ELR (cell line): ENCODE data around the gene DNAJC6.

Experiments
- DNase-seq: peaks from one replicate; pipeline ENCODE4 v3.0.0-alpha.2; 2015; ENCODE audit warnings: low read depth

Gene DNAJC6

DNA sequence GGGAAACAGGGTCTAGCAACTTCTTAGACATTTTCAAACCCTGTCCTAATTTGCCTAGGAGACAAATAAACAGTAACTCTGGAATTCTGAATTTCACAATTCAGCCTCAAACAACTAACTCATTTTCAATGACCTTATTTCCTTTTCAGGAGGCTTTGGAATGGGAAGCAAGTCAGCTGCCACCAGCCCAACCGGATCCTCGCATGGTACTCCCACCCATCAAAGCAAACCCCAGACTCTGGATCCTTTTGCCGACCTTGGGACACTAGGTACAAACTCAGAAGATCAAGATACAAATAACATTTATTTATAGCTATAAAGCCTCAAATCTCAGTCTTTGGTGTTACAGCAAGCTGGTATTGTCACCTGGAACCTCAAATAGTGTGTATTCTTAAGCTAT lies 92.3 kb downstream of the DNAJC6 start:
- DNase-seq = no peak

DNA sequence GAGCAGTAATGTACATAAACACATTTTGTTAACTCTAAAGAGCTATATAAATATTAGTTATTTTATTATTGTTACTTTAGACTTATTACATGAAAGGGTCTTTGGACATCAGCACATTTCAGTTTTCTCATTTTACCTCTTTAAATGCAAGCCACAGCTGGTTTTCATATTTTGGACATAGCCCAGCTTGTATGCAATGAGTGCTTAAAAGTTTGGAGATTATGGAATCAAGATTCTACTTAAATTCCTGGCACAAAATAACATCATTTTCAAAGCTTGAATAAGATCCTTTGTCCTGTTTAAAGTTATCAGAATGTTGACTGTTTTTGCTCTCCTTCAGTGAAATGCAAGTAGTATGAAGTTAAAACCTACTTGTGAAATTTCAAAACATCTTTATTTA lies 95.6 kb downstream of the DNAJC6 start:
- no peak for DNase-seq

DNA sequence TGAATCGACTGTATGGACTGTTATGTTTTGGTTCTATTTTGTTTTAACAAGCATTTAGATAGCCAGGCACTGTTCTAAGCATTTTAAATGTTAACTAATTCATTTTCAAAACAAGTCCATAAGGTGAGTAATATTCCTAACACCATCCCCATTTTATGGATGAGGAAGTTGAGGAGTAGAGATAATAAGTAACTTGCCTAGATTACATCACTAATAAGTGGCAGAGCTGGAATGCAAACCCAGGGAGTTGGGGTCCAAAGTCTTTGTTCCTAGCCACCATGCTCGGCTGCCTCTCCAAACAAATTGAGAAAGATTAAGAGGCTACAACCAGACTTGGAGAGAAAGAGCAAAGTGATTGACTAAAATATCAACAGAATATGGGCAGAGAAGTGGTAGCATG lies 98.5 kb downstream of the DNAJC6 start:
- DNase-seq = no peak

DNA sequence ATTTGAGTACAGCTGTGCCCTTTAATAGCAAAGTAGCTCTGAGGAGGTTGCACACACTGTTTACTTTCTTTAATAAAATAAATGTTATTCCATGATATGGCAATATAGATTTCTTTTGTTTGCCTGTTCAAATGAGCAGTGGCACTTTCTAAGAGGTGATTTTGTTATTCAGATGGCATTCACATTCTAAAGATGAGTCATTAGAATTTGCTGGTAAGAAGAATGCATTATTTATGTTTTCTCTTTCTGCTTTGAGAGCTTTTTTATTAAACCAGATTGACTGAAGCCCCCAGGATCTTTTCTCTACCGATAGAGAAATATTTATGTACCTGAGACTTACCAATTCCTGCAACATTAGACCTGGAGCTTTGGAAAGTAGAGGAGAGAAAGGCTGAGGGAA lies 100.0 kb downstream of the DNAJC6 start:
- DNase-seq = peak; percentile 57

DNA sequence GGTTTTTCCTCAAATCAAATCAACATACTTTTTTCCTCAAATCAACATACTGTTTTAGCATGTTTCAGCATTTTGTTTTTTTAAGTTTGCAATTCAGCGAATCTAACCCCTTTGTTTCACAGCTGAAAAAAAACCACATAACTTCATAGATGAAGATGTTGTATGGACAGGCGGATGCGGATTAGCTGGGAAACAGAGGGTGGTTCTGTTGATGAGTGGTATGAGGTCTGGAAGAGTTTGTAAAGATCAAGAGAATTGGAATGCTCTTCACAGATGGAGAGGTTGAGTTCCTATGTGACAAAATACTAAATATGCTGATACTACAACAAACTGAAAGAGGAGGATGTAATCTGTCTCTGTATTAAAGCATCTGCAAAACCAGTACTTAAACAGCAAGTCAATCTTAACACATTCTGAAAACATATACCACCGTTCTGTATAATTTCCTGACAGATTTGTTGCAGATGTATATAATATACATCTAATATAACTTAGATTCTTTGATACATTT lies 100.5 kb downstream of the DNAJC6 start:
- no peak for DNase-seq

DNA sequence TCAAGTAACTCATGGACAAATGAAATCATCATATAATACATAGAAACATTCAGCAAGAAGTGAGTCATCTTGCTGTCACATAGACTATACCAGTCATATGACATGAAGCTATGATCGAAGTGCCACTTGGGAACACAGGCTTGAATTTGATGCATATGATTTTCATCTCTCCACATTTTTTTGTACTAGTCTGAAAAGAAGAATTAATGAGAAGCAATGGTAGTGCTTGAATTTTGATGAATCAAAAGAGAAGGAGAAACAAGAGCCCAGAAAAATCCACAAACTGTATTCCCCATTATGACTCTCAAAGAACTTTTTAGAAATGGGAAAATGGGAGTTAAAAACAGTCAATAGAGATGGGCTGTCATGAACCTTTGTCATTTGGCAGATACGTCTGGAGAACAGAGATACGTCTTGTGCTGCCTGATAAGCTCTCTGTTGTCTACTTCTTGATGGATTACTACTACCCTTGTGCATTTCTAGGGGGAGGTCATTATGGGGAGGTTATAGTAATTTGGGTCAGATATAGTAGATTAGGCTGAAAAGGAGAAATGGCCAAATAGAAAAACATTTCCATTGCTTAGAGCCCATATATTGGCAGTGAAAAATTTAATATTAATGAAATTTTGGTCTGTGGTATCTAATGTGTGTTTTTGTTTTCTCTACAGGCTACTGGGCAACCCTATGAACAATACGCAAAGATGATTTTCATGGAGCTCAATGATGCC lies 103.1 kb downstream of the DNAJC6 start:
- peak; percentile 83 for DNase-seq

DNA sequence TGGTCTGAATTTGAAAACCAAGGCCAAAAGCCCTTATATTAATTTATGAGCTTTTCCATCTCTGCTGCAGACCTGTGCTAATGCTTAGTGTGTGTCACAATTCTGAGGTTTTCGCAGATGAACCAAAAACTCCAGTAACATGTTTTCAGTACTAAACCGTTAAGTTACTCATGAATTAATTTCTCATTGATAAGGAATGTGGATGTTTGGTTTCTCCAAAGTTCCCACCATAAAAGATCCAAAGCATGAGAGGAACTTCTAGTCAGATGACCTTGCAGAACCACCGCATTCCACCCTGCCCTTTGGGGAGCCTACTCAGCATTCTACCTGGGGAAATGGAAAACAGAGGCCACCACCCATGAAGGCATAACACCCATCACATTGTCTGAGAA lies 103.6 kb downstream of the DNAJC6 start:
- peak; percentile 95 for DNase-seq

DNA sequence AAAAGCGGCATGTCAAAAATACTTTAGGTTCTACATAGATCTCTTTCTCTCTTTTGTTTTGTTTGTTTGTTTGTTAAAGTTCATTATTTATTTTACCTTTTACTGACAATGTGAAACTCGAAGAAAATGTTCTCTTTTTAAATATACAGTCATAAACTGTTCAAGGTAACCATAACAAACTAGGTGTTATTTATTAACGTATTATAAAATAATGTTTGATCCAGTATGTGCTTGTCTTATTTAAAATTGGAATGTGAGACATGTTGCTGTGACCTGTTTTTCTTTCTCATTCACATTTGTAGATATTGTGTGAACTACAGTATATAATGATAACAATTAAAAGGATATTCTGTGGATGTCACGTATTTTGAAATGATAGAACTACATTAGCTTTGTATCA lies 105.2 kb downstream of the DNAJC6 start:
- no peak for DNase-seq

DNA sequence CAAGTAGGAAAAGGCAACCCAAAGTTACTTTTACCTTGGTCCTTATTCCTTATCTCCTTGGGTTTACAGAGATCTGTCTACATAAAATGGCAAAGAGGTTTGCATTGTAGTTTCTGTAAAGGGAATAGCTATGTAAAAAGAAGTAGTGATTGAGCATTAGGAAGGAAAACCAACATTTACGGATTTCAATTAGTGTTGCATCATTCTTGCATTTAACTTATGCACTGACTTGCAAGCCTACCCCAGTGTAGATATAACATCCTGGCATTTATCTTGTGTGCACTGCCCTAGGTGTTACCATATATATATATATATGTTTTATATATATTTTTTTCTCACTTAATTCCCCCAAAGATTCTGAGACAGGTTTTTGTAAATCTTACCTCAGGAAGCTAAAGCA lies 107.4 kb downstream of the DNAJC6 start:
- no peak for DNase-seq

DNA sequence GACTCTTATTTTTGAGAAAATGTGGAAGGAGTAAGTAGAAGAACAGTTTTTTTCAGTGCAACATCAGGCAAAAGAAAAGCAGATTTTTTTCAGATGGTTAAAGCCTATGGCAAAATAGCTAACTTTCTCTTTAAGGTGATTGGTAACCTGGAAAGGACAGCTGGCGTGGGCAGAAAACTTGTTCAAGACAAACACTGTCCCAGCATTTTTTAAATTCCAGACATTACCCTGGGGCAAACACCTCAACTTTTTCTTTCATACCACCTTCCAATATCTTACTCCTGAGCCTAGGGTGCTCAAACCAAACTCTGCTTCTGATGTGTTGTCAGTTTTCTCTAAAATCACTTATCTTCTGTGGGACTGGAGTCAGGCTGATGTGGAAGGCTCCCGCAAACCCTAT lies 108.4 kb downstream of the DNAJC6 start:
- no peak for DNase-seq

DNA sequence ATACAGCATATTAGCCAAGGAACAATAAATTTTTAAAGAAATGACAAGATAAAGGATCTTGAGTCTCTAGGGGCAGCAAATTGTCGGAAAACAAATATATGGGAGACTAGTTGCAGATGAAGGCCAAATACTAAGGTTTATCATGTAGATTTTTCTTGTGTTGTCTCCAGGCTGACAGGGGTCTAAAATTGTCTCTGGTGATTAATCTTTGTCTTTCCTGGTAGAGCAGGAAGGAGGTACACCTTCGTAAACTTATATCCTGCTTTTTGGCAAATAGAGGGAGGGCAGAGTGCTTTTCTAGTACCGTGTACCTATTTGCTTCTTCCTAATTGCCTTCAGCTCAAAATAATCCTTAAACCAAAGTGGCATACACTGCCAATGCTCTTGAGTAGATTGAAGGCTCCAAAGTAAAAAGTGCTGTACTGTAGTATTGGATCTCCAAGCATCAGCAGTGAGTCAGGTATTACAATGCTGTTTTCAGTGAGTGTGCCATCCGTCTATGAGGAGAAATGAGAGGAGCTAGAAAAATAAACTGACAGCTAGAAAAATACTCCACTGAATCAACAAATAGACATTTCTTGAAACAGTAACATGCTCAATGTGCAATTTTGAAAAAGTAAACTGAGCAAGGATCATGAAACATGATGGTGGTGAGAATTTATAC lies 109.3 kb downstream of the DNAJC6 start:
- DNase-seq = peak; percentile 76

DNA sequence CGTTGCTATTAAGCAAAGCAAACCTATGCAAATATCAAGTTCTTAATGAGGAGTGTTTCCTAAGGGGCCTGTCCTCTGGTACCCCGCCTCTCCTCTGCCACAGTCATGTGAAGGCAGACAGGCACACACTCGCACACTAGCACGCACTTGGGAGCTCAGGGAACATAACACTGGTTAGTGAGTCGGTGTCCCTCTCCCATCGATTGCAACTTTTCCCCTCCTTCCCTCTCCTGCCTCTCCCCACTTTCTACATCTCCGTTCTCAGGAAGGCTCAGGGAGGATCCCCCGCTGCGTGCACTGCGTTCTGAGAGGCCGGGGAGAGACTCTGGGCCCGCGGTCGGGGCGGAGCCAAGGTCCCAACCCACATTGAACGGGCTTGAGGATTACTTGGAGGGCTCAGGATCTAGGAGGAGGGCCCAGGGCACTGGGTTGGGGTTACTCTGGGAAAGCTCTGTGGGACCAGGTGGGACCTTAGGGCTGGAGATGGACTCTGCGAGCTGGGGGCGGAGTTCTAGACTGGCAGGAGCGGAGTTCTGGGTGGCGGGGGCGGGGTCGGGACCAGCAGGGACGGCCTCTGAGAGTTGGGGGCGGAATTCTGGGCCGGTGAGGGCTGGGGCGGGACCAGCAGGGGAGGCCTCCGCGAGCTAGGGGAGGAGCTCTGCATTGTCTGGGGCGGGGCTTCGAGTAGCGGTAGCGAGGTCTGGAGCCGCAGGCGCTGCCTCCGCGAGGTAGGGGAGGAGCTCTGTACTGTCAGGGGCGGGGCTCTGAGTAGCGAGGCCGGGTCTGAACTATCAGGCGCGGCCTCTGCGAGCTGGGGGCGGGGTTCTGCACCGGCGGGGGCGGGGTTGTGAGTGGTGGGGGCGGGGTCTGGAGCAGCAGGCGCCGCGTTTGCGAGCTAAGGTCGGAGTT lies 110.6 kb downstream of the DNAJC6 start:
- DNase-seq = peak; percentile 99

DNA sequence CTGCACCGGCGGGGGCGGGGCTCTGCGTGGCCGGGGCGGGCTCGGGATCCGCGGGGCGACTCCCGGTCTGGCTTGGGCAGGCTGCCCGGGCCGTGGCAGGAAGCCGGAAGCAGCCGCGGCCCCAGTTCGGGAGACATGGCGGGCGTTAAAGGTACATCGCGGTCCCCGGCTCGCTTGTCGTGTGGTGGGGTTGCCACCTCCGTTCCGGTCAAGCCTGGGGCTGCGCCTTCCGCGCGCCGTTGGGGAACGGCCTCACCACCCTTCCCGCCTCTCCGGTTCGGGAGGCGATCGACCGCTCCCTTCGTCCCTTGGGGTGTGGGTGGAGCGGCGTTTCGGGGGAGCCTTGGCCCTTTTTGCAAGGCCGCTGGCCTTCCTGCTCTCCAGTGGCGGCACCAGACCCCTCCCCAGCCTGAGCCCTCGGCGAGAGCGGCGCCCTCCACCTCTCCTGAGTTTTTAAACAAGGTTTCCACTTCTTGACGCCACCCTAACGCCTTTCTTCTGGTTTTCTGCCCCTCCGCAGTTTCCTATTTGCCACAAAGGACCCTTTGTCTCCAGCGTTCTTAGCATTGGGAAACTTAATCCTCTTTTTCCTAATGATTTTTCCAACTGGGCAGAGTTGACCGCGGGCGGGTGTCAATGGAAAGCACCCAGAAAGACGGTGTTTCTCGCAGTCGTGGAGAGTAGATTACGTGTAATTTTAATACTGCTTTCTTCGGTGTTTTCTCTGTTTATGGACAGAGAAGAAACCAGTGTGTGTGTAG lies 111.4 kb downstream of the DNAJC6 start, which contains the start of the genes LEPR and LEPROT:
Gene LEPR (plus strand): TSS at position 79 of the 761 bp plus-strand sequence. CDS start 144,898 bp downstream, outside the sequence.
Gene LEPROT (plus strand): TSS at position 79 of the 761 bp plus-strand sequence. CDS start 57 bp downstream, at position 136.
- DNase-seq = no peak

DNA sequence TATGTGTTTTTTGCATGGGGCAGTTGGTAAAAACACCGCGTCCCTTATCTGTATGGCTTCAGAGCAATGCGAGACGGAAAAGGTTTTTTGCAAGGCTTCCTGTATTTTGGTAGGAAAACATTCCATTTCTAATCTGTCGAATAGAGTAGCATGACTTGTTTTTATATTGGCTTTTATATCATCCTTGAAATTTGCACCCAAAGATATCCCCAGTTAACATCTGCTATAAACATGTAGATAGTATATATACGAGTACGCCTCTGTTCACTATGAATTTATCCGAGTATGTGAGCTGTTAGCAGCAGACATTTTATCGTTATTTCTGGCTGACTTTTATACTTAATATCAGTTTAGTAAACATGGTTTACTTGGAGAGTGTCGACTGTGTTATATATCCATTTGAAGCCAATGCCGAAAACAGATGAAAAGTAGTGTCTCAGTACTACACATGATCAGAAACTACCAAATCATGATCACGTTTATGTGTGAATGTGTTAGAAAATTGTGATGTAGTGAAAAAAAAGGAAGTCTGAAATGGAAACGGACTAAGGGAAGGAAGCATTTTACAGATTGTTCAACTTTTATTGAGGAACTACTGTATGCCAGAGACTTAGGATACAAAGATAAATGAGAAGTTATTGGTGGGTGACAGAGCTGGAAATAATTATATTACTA lies 112.1 kb downstream of the DNAJC6 start:
- no peak for DNase-seq

DNA sequence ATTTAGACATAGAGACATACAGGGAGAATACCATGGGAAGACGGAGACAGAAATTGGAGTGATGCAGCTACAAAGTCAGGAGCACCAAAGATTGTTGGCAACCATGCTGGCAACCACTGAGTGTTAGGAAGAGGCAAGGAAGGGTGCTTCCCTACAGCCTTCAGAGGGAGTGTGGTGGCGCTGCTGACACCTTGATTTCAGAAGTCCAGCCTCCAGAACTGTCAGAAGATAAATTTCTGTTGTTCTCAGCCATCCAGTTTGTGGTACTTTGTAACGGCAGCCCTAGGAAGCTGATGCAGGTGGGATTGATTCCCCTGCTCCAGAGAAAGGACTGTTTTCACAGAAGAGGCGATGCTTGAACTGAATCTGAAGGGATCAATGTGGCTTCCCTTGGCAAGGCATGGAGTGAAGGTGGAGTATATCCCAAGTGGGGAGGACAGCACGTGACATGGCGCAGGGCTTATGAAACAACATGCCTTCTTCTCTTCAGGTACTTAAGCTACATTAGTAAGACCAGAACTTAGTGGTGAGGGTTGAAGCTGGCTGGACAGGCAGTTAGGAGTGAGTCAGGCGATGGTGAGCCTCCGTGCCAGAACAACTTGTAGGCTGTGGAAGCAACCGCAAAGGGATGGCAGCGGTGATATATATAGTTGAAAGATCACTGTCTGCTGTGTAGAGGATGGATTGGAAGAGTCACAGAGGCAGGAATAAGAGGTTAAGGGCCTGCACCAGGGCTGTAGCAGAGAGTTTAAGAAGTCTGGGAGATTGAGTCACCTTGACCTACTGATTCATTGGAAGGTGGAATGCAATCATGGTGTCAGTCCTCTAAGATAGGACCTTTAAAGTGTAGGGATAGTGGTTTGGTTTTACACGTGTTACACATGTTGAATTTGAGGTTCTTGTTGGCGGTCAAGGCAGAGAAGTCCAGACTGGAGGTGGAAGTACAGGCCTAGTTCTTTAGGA lies 113.2 kb downstream of the DNAJC6 start:
- DNase-seq = peak; percentile 87

DNA sequence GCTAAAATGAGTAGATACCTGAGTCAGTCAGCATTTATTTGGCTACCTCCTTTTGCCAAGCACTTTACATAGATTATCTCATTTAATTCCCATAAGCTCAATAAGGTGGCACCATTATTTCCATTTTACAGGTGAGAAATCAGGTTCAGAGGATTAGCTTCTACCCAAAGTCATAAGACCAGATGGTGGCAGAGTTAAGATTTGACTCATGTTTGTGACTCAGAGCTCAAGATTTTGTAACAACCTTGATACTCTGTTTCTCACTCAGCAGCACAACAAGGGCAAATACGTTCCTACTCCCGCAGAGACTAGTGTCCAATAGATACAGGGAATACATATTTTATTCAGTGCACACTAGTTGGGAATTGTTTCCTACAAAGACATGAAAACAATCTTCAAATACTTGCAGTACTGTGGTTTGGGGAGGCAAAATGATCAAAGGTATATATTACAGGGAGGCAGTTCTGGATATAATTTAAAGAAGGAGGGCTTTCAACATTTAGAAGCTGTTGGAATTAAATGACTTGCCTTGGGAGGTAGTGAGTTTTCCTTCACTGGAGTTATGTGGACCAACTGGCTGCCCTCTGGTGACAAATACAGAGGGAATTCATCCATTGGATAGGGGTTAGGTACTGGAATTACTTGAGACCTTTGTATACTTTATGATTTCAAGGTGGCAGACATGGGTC lies 114.7 kb downstream of the DNAJC6 start:
- DNase-seq = peak; percentile 96

DNA sequence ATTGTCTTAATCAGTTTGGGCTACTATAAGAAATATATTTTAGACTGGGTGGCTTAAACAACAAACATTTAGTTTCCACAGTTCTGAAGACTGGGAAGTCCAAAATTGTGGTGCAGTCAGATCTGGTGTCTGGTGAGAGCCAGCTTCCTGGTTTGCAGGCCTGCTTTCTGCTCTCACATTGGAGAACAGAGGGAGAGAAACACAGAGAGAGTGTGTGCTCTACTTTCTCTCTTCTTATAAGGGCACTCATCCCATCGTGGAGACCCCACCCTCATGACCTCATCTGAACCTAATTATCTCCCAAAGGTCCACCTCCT lies 115.2 kb downstream of the DNAJC6 start:
- DNase-seq = no peak

DNA sequence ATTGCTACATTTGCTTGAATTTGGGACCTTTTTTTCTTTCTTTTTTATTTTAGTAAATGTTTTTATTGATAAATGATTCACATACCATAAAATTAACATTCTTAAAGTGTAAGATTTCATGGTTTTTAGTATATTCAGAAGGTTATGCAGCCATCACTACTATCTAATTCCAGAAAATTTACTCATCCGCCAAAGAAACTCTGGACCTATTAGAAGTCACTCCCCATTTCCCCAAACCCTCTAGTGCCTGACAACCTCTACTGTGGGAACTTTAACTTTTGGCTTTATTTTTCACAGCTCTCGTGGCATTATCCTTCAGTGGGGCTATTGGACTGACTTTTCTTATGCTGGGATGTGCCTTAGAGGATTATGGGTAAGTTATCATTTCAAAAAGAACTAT lies 115.7 kb downstream of the DNAJC6 start:
- DNase-seq = no peak

DNA sequence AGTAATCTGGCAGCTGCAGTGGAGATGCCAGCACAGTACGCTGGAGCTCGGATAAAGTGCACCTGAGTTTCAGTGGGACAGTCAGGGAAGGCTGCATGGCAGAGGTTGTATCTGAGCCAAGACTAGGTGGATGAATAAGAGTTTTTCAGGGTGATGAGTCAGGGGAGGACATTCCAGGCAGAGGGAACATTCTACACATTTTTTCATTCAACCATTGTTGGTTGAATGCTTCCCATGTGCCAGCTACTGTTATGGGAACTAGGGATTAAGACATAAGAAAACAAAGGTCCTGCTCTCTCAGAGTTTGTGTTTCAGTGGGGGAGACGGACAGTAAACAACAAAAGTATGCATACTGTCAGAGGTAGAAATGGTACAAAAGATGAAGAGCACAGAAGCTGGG lies 116.4 kb downstream of the DNAJC6 start:
- peak; percentile 95 for DNase-seq
